GM12878 (cell line): ENCODE measurements around the gene MED13L. TPM values are rescaled to one million over a fixed set of nuclear protein-coding genes. Genes with fewer than 3 reads are reported as not detected.
A peak's percentile ranks its signal among the peaks of the same experiment; 100 is the strongest.

Experiments
- ATAC-seq: fragments of 200-7000 bp; cut with Tn5 transposase; 3 replicates; pipeline ENCODE4 v1.9.1; 2020; ENCODE audit warnings: mild to moderate bottlenecking, moderate library complexity
- BruUV-seq: library from RNA; stranded (reverse); fragments of 400-500 nt; replicated peaks from 2 replicates; lab custom pipeline; 2021; lab: Mats Ljungman, UMichigan
- CTCF ChIA-PET: fragments of 300-600 bp; sonication (Branson Sonifier 250); formaldehyde crosslinking; extraction: SDS; loops from one replicate; lab custom pipeline; 2021; ENCODE audit warnings: inconsistent platforms; lab: Yijun Ruan, JAX
- POLR2A ChIA-PET: fragments of 350-600 bp; formaldehyde crosslinking; extraction: SDS; loops from one replicate; lab custom pipeline; 2021; ENCODE audit warnings: inconsistent platforms; lab: Charles Lee
- RAD21 ChIA-PET: fragments of 300-600 bp; sonication (Branson Sonifier 250); formaldehyde crosslinking; loops from one replicate; lab custom pipeline; 2023; ENCODE audit warnings: antibody characterized with exemption; ENCODE audit not compliant: unreplicated experiment; lab: Charles Lee
- SMC1A ChIA-PET: fragments of 300-600 bp; sonication (Branson Sonifier 250); formaldehyde crosslinking; loops from one replicate; lab custom pipeline; 2023; ENCODE audit not compliant: unreplicated experiment, uncharacterized antibody; lab: Charles Lee
- DNase-seq: peaks from one replicate; pipeline ENCODE4 v3.0.0-alpha.2; 2011; ENCODE audit warnings: low read depth, low spot score
- FAIRE-seq: peaks from 3 replicates; lab custom pipeline; 2011; peaks lifted over from hg19 to GRCh38; lab: Jason Lieb, UNC
- H2AFZ ChIP-seq: 2 replicates; pipeline ENCODE4 v1.6.0; 2011; ENCODE audit warnings: low read depth, low read length, control low read depth; ENCODE audit not compliant: control insufficient read depth
- H3K27ac ChIP-seq: 2 replicates; pipeline ENCODE4 v1.5.1; 2011; ENCODE audit warnings: control low read depth; ENCODE audit not compliant: control insufficient read depth, insufficient read depth
- H3K27me3 ChIP-seq, 2 experiments: replicated peaks in 1 of 2; 2 replicates each; pipeline versions ENCODE4 v1.6.0 to v1.6.1; 2011; ENCODE audit warnings: low read length in 1 of 2; ENCODE audit not compliant: control insufficient read depth in 2 of 2, insufficient read depth in 2 of 2
- H3K36me3 ChIP-seq, 2 experiments: 2 replicates each; pipeline ENCODE4 v1.5.1; 2011; ENCODE audit warnings: low read length in 1 of 2; ENCODE audit not compliant: control insufficient read depth in 2 of 2, insufficient read depth in 2 of 2
- H3K4me1 ChIP-seq: 2 replicates; pipeline ENCODE4 v1.6.1; 2011; ENCODE audit warnings: mild to moderate bottlenecking, low read length, moderate library complexity, mixed read lengths; ENCODE audit not compliant: control insufficient read depth, insufficient read depth
- H3K4me2 ChIP-seq: 2 replicates; pipeline ENCODE4 v1.6.0; 2011; ENCODE audit warnings: control low read depth; ENCODE audit not compliant: control insufficient read depth, insufficient read depth
- H3K4me3 ChIP-seq: fragments of 200-600 bp; sonication (generic); 2 replicates; pipeline ENCODE4 v1.5.1; 2016
- H3K79me2 ChIP-seq: 2 replicates; pipeline ENCODE4 v1.6.0; 2011; ENCODE audit warnings: low read length; ENCODE audit not compliant: control insufficient read depth, insufficient read depth
- H3K9ac ChIP-seq: 2 replicates; pipeline ENCODE4 v1.8.0; 2011; ENCODE audit warnings: low read length, control low read depth, mixed read lengths; ENCODE audit not compliant: control insufficient read depth, insufficient read depth
- H3K9me3 ChIP-seq: replicated peaks from 3 replicates; pipeline ENCODE4 v1.5.1; 2011; ENCODE audit warnings: mild to moderate bottlenecking, low read length; ENCODE audit not compliant: control insufficient read depth, insufficient read depth
- H4K20me1 ChIP-seq: 2 replicates; pipeline ENCODE4 v1.6.0; 2011; ENCODE audit not compliant: control insufficient read depth, insufficient read depth
- SIN3A ChIP-seq: IDR thresholded peaks from 2 replicates; pipeline ENCODE4 v1.6.1; 2012; ENCODE audit warnings: low read depth, low read length, improper control_type of control experiment
- SRF ChIP-seq, 2 experiments: IDR thresholded peaks; 2 replicates each; pipeline ENCODE4 v1.6.1; 2011; ENCODE audit warnings: low read depth in 2 of 2, low read length in 2 of 2, mild to moderate bottlenecking in 1 of 2, moderate library complexity in 1 of 2
- WGBS: methylation state at CpG from one replicate; pipeline ENCODE4 v1.1.6; 2016; ENCODE audit warnings: low lambda C conversion rate; ENCODE audit not compliant: insufficient replicate concordance, insufficient coverage; ENCODE audit errors: missing lambda C conversion rate; 5-methylcytosine and 5-hydroxymethylcytosine counted together
- in situ Hi-C: fragments of 300-500 bp; cut with MboI; formaldehyde crosslinking; loops from 9 replicates; pipeline ENCODE4 v1.14.3; 2018; ENCODE audit warnings: mixed read lengths
- intact Hi-C: fragments of 100-400 bp; cut with micrococcal nuclease; formaldehyde crosslinking; loops from one replicate; pipeline ENCODE4 v1.14.2; 2022; ENCODE audit not compliant: unreplicated experiment
- polyA plus RNA-seq, 11 experiments: library from polyadenylated mRNA; depleted of rRNA in 4 of 11; unstranded in 6 of 11; stranded (reverse) in 5 of 11; fragments of >200 nt; fragmentation: Nextera tagmentation in 4 of 11; fragmentation: Illumina TruSeq in 1 of 11; extraction: Ambion mirVana in 4 of 11; extraction: Trizol in 1 of 11; gene quantifications; 1 replicate in 1 of 11; 2 replicates in 10 of 11; pipeline versions ENCODE4 v1.2.1 to v1.2.3, GENCODE V29; 2011 to 2016; ENCODE audit warnings: inconsistent platforms in 2 of 11, missing spikeins in 2 of 11, low read depth in 1 of 11
- total RNA-seq, 4 experiments: library from RNA; depleted of rRNA in 3 of 4; stranded (reverse); fragments of >200 nt in 3 of 4; fragmentation: Illumina TruSeq in 1 of 4; extraction: Trizol in 1 of 4; gene quantifications; 2 replicates each; pipeline versions ENCODE4 v1.2.1 to v1.2.3, GENCODE V29; 2013 to 2021
- TF ChIP-seq, protein P1 (sequence below): fragments of 450-650 bp; IDR thresholded peaks from 2 replicates; pipeline ENCODE4 v1.6.1; 2017; ENCODE audit warnings: mild to moderate bottlenecking, moderate library complexity
- TF ChIP-seq, protein P2 (sequence below): IDR thresholded peaks from 2 replicates; pipeline ENCODE4 v1.6.1; 2012; ENCODE audit warnings: low read length, inconsistent platforms
- TF ChIP-seq, protein P3 (sequence below): IDR thresholded peaks from 2 replicates; pipeline ENCODE4 v1.6.1; 2011; ENCODE audit warnings: low read depth, mild to moderate bottlenecking, low read length, moderate library complexity, borderline replicate concordance; ENCODE audit errors: extremely low read depth

The MED13L gene
- total and polyA plus RNA-seq, 10 of the 15 experiments (the other 5 are each of a cell fraction or from before 2014, with no cell fraction given) = 3.7 to 30.1 (median 9.1) TPM

DNA sequence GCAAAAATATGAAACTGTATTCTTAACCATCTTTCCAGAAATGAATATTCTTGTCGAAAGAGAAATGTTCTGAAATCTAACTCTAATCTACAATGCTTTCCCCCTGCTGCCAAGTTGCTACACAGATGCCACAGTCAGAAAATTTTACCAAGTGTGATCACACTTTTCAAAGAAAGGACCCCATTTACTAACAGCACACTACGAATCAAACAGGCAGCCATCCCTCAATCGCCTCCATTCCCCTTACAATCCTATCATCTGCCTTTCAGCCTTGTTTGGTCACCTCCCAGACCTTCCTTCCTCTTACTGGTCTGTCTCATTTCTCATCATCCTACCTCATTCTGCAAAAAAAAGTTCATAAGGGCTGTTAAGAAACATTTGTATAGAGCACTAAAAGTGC is 190.1 kb downstream of the MED13L start:
- CTCF ChIA-PET = interaction anchor here (1.1 to 1.6 kb wide), 2 partner anchors 16 to 19 kb away, joined by 3 to 5 read pairs; no protein-coding TSS in a partner anchor
- Histone ChIP-seq H4K20me1 (no peaks in the 10 kb centered on the region), H3K4me3 (no peak overlapping the region), H2AFZ (no peak overlapping the region), H3K4me1 (peaks cover 12% of the 10 kb centered on the region), H3K27ac (no peak overlapping the region), H3K4me2 (peak overlapping the region; percentile 72; the same call in 1 of the 2 replicates), H3K79me2 (no peaks in the 10 kb centered on the region), H3K9ac (no peak overlapping the region), H3K36me3 (no peaks in the 10 kb centered on the region), H3K9me3 (no peaks in the 10 kb centered on the region), H3K27me3 (no peaks in the 10 kb centered on the region)
- TF ChIP-seq, protein P1, sequence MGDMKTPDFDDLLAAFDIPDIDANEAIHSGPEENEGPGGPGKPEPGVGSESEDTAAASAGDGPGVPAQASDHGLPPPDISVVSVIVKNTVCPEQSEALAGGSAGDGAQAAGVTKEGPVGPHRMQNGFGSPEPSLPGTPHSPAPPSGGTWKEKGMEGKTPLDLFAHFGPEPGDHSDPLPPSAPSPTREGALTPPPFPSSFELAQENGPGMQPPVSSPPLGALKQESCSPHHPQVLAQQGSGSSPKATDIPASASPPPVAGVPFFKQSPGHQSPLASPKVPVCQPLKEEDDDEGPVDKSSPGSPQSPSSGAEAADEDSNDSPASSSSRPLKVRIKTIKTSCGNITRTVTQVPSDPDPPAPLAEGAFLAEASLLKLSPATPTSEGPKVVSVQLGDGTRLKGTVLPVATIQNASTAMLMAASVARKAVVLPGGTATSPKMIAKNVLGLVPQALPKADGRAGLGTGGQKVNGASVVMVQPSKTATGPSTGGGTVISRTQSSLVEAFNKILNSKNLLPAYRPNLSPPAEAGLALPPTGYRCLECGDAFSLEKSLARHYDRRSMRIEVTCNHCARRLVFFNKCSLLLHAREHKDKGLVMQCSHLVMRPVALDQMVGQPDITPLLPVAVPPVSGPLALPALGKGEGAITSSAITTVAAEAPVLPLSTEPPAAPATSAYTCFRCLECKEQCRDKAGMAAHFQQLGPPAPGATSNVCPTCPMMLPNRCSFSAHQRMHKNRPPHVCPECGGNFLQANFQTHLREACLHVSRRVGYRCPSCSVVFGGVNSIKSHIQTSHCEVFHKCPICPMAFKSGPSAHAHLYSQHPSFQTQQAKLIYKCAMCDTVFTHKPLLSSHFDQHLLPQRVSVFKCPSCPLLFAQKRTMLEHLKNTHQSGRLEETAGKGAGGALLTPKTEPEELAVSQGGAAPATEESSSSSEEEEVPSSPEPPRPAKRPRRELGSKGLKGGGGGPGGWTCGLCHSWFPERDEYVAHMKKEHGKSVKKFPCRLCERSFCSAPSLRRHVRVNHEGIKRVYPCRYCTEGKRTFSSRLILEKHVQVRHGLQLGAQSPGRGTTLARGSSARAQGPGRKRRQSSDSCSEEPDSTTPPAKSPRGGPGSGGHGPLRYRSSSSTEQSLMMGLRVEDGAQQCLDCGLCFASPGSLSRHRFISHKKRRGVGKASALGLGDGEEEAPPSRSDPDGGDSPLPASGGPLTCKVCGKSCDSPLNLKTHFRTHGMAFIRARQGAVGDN = no peak
- TF ChIP-seq SRF (IDR thresholded peaks at IDR 0.05; ENCODE audit: low read depth in 2 of 2, low read length in 2 of 2) (0 out of 4 replicates have a peak, but pooled peaks of 1 of the 2 experiments have one; percentile 22), SIN3A (no peak)
- TF ChIP-seq, protein P2, sequence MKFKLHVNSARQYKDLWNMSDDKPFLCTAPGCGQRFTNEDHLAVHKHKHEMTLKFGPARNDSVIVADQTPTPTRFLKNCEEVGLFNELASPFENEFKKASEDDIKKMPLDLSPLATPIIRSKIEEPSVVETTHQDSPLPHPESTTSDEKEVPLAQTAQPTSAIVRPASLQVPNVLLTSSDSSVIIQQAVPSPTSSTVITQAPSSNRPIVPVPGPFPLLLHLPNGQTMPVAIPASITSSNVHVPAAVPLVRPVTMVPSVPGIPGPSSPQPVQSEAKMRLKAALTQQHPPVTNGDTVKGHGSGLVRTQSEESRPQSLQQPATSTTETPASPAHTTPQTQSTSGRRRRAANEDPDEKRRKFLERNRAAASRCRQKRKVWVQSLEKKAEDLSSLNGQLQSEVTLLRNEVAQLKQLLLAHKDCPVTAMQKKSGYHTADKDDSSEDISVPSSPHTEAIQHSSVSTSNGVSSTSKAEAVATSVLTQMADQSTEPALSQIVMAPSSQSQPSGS = 0 out of 2 replicates have a peak, but pooled peaks have one; percentile 33
- TF ChIP-seq, protein P3, sequence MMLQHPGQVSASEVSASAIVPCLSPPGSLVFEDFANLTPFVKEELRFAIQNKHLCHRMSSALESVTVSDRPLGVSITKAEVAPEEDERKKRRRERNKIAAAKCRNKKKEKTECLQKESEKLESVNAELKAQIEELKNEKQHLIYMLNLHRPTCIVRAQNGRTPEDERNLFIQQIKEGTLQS = no peak
- ATAC-seq (peak; percentile 74), DNase-seq (no peak), FAIRE-seq (no peak)
- in situ Hi-C loops (no loop called here), intact Hi-C loops (no loop called here)
- POLR2A ChIA-PET = no interaction called here
- RAD21 ChIA-PET = interaction anchor here (0.9 kb wide), 1 partner anchor 57 kb away, joined by 3 read pairs; no protein-coding TSS in a partner anchor
- WGBS = 29% methylated on average over 3 of the region's 3 CpGs
- SMC1A ChIA-PET = interaction anchor here (0.6 to 1.0 kb wide), 3 partner anchors 19 to 1704 kb away, joined by 3 read pairs; no protein-coding TSS in a partner anchor
- BruUV-seq = no TSS peak
